ENCODE results near the gene CLIP2. TPM values are rescaled to one million over a fixed set of nuclear protein-coding genes. Genes with fewer than 3 reads are reported as not detected.
"Not testable (repeated sequence)": the region's sequence is repeated elsewhere in the genome, so short reads cannot be mapped to it uniquely, and the experiment has no call there.

CLIP2 gene
- polyA plus RNA-seq, 1 donor from 2014 or later, result 25.7 TPM

GRCh38 chr7:74409571-74409970 is 120.4 kb downstream of the CLIP2 start:
- H3K4me3 ChIP-seq (ENCODE audit: low read length), result no peak overlapping the region
- H3K9me2 ChIP-seq (ENCODE audit: insufficient read depth, low read length), result no peaks in the 10 kb centered on the region
- no peaks in the 10 kb centered on the region for H3K9me3 ChIP-seq (ENCODE audit: low read length)
- H2AFZ ChIP-seq (ENCODE audit: low read depth, low read length), result no peak overlapping the region
- no peak overlapping the region for H3K27ac ChIP-seq (ENCODE audit: low read length)
- no peaks in the 10 kb centered on the region for H3K79me2 ChIP-seq (replicated peaks; ENCODE audit: insufficient read depth, low read length)
- TF ChIP-seq EZH2 (IDR thresholded peaks at IDR 0.05; ENCODE audit: borderline replicate concordance, insufficient read depth, low read length, poor library complexity, severe bottlenecking) (no peak), SMC3 (conservative IDR thresholded peaks at IDR 0.05; ENCODE audit: poor library complexity) (no peak), POLR2AphosphoS5 (IDR thresholded peaks at IDR 0.05) (no peak), EP300 (conservative IDR thresholded peaks at IDR 0.05; ENCODE audit: poor library complexity, severe bottlenecking) (no peak)
- TF ChIP-seq, protein P1, sequence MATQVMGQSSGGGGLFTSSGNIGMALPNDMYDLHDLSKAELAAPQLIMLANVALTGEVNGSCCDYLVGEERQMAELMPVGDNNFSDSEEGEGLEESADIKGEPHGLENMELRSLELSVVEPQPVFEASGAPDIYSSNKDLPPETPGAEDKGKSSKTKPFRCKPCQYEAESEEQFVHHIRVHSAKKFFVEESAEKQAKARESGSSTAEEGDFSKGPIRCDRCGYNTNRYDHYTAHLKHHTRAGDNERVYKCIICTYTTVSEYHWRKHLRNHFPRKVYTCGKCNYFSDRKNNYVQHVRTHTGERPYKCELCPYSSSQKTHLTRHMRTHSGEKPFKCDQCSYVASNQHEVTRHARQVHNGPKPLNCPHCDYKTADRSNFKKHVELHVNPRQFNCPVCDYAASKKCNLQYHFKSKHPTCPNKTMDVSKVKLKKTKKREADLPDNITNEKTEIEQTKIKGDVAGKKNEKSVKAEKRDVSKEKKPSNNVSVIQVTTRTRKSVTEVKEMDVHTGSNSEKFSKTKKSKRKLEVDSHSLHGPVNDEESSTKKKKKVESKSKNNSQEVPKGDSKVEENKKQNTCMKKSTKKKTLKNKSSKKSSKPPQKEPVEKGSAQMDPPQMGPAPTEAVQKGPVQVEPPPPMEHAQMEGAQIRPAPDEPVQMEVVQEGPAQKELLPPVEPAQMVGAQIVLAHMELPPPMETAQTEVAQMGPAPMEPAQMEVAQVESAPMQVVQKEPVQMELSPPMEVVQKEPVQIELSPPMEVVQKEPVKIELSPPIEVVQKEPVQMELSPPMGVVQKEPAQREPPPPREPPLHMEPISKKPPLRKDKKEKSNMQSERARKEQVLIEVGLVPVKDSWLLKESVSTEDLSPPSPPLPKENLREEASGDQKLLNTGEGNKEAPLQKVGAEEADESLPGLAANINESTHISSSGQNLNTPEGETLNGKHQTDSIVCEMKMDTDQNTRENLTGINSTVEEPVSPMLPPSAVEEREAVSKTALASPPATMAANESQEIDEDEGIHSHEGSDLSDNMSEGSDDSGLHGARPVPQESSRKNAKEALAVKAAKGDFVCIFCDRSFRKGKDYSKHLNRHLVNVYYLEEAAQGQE (IDR thresholded peaks at IDR 0.05; ENCODE audit: borderline replicate concordance), result no peak
- no peaks in the 10 kb centered on the region for H3K27me3 ChIP-seq (ENCODE audit: insufficient read depth, low read depth, low read length)
- no peak overlapping the region for H3K9ac ChIP-seq (ENCODE audit: low read length)
- no peaks in the 10 kb centered on the region for H4K20me1 ChIP-seq (ENCODE audit: insufficient read depth)
- H3K36me3 ChIP-seq (ENCODE audit: insufficient read depth, low read length), result no peaks in the 10 kb centered on the region
- H3F3A ChIP-seq (ENCODE audit: insufficient read depth, low read length, poor library complexity, severe bottlenecking), result no peaks in the 10 kb centered on the region
- H3K4me2 ChIP-seq (ENCODE audit: low read length), result no peak overlapping the region

DNA sequence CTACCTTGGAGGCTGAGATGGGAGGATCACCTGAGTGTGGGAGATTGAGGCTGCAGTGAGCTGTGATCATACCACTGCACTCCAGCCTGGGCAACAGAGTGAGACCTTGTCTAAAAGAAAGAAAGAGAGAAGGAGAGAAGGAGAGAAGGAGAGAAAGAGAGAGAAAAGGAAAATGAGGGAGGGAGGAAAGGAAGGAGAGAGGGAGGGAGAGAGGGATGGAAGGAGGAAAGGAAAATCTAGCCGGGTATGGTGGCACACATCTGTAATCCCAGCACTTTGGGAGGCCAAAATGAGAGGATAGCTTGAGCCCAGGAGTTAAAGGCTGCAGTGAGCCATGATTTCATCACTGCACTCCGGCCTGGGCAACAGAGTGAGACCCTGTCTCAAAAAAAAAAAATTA is 121.6 kb downstream of the CLIP2 start:
- TF ChIP-seq SMC3 (conservative IDR thresholded peaks at IDR 0.05; ENCODE audit: poor library complexity) (no peak), EZH2 (IDR thresholded peaks at IDR 0.05; ENCODE audit: borderline replicate concordance, insufficient read depth, low read length, poor library complexity, severe bottlenecking) (no peak), CTCF (IDR thresholded peaks at IDR 0.05; ENCODE audit: poor library complexity, severe bottlenecking) (no peak), MXI1 (conservative IDR thresholded peaks at IDR 0.05; ENCODE audit: poor library complexity, severe bottlenecking) (no peak), RAD21 (conservative IDR thresholded peaks at IDR 0.05) (no peak), TAF1 (IDR thresholded peaks at IDR 0.05; ENCODE audit: low read depth) (no peak)
- TF ChIP-seq, protein P1 (IDR thresholded peaks at IDR 0.05; ENCODE audit: borderline replicate concordance), result no peak

DNA sequence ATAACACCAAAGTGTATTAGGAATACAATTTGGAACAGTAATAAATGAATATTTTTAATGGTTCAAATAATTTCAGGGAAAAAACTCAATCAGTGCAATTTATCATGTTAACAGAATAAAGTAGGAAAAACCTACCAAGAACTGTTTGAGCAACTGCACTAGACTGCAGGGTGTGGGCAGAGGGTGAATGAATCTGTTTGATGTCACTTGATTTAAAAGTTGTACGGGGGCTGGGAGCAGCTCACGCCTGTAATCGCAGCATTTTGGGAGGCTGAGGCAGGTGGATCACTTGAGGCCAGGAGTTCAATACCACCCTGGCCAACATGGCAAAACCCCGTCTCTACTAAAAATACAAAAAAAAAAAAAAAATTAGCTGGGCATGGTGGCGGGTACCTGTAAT is 122.4 kb downstream of the CLIP2 start:
- not testable (repeated sequence) for H3K27me3 ChIP-seq (ENCODE audit: insufficient read depth, low read depth, low read length); H3K4me3 ChIP-seq (ENCODE audit: low read length); H3K9me3 ChIP-seq (ENCODE audit: low read length); H3K27ac ChIP-seq (ENCODE audit: low read length); H3K4me2 ChIP-seq (ENCODE audit: low read length); H3K79me2 ChIP-seq (replicated peaks; ENCODE audit: insufficient read depth, low read length); H3K9ac ChIP-seq (ENCODE audit: low read length); H3K9me2 ChIP-seq (ENCODE audit: insufficient read depth, low read length); H3K36me3 ChIP-seq (ENCODE audit: insufficient read depth, low read length); H4K20me1 ChIP-seq (ENCODE audit: insufficient read depth); H2AFZ ChIP-seq (ENCODE audit: low read depth, low read length); H3F3A ChIP-seq (ENCODE audit: insufficient read depth, low read length, poor library complexity, severe bottlenecking)

More for the DNA sequence above, 121.6 kb downstream of the CLIP2 start:
- no peaks in the 10 kb centered on the region for H3K9me2 ChIP-seq (ENCODE audit: insufficient read depth, low read length)
- H3K79me2 ChIP-seq (replicated peaks; ENCODE audit: insufficient read depth, low read length), result no peaks in the 10 kb centered on the region
- H3K9me3 ChIP-seq (ENCODE audit: low read length), result no peaks in the 10 kb centered on the region
- no peaks in the 10 kb centered on the region for H4K20me1 ChIP-seq (ENCODE audit: insufficient read depth)
- H3F3A ChIP-seq (ENCODE audit: insufficient read depth, low read length, poor library complexity, severe bottlenecking), result no peaks in the 10 kb centered on the region
- H3K27me3 ChIP-seq (ENCODE audit: insufficient read depth, low read depth, low read length), result no peaks in the 10 kb centered on the region
- no peak overlapping the region for H3K27ac ChIP-seq (ENCODE audit: low read length)
- H3K9ac ChIP-seq (ENCODE audit: low read length), result no peak overlapping the region
- H2AFZ ChIP-seq (ENCODE audit: low read depth, low read length), result no peak overlapping the region
- H3K36me3 ChIP-seq (ENCODE audit: insufficient read depth, low read length), result no peaks in the 10 kb centered on the region
- H3K4me2 ChIP-seq (ENCODE audit: low read length), result no peak overlapping the region
- no peak overlapping the region for H3K4me3 ChIP-seq (ENCODE audit: low read length)

All from neural cell (in vitro differentiated cells).